ENCODE results near the gene PRIMPOL.

DNA sequence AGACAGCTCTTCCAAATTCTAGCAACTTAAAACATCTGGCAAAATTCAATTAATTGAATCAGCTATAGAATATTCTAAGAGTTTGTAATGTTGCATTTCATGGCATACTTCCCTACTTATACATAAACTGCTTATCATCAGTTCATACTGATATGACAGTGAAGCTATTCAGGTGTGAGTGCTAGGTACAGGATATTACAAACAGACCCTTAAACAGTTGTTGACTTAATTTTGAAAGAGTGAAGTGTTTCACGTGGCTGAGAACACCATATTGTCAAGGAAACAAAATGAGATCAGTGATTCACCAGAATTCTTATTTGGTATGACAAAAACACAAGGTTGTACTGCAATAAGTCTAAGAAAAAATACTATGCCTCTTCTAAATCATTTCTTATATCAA is 56.9 kb downstream of the PRIMPOL start:
- TF ChIP-seq, protein P1, sequence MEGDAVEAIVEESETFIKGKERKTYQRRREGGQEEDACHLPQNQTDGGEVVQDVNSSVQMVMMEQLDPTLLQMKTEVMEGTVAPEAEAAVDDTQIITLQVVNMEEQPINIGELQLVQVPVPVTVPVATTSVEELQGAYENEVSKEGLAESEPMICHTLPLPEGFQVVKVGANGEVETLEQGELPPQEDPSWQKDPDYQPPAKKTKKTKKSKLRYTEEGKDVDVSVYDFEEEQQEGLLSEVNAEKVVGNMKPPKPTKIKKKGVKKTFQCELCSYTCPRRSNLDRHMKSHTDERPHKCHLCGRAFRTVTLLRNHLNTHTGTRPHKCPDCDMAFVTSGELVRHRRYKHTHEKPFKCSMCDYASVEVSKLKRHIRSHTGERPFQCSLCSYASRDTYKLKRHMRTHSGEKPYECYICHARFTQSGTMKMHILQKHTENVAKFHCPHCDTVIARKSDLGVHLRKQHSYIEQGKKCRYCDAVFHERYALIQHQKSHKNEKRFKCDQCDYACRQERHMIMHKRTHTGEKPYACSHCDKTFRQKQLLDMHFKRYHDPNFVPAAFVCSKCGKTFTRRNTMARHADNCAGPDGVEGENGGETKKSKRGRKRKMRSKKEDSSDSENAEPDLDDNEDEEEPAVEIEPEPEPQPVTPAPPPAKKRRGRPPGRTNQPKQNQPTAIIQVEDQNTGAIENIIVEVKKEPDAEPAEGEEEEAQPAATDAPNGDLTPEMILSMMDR (IDR thresholded peaks at IDR 0.05; ENCODE audit: low read depth, low read length): no peak
- TF ChIP-seq EZH2phosphoT487 (IDR thresholded peaks at IDR 0.05; ENCODE audit: low read depth): no peak
